T1000 (cell line): Measurements from ENCODE around the gene LSS.
"Not testable (repeated sequence)": the region's sequence is repeated elsewhere in the genome, so short reads cannot be mapped to it uniquely, and the experiment has no call there.

Source experiments
- DNase-seq: peaks from one replicate; lab custom pipeline; 2025; ENCODE audit warnings: mixed read lengths; lab: John Stamatoyannopoulos, UW

The LSS gene

GRCh38 chr21:46170436-46171193 lies 58.0 kb downstream of the LSS start:
- not testable (repeated sequence) for DNase-seq

DNA sequence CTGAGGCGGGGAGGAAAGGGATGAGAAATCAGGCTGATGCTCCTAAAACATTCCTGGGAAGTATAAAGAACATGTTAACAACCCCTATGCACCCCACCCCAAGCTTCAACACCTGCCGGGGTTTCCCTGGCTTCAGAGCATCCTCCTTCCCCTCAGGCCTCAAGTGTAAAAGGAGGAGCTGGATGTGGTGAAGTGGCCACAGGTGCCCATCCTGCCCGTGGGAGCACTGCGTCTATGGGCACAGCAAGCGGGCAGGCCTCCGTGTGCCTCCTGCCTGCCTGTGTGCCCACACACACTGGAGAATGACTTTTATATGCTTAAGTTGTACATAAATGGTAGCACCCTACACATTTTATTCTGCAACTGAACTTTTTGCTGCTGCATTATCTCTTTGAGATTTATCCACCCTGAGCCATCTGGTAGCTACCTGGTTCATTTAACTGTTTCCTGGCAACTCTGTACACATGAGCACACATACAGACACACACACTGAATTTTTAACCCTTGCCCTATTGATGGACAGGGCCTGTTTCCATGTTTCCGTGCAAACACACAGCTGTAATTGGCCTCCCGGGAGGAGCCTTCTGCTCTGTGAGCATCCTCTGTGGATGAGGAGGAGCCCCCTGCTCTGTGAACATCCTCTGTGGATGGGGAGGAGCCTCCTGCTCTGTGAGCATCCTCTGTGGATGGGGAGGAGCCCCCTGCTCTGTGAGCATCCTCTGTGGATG lies 59.8 kb downstream of the LSS start:
- DNase-seq = no peak

GRCh38 chr21:46168238-46168637 lies 60.3 kb downstream of the LSS start:
- no peak for DNase-seq

- no peak for DNase-seq
Observed at GRCh38 chr21:46165098-46165497, 63.5 kb downstream of the LSS start.

GRCh38 chr21:46163380-46163779 lies 65.2 kb downstream of the LSS start:
- no peak for DNase-seq

DNA sequence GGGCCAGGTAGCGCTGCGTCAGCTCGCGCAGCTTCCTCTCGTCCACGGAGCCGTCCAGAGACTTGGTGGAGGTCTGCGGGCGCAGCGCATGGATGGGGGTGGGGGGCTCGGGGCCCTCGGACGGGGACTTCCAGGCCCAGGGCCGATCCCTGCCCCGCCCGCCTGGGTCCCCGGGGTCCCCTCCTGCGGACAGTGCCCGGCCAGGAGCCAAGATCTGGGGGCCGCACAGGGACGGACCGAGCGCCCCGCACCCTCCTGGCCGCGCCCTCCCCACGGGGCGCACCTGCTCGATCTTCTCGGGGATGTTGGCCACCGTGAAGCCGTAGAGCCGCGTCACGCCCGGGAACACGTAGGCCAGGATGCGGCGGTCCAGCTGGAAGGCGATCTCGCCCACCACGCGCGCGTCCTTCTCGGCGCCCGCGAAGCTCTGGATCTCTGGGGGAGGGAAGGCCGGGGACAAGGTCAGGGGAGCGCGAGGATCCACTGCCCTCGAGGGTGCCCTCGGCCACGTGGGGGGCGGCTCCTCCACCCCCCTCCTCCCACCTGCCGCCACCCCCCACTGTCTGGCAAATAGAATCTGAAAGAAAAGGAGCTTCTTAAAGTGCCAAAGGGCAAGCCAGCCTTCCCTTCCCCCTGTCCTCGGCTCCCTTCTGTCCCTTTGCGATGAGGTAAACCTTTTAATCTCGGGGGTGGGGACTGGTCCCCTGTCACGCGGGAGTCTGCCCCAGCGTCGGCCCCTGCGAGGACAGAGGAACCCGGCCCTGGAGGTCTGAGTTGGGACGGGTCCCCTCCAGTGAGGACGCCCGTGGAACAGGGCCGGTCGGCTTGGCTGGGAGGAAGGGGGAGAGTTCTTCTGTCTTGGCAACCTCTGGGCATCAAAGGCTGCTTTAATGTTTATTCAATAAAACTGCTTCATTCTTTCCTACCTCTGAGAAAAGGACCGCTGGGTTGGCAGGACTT lies 66.7 kb downstream of the LSS start:
- DNase-seq = no peak

GRCh38 chr21:46160907-46161632 lies 67.5 kb downstream of the LSS start:
- no peak for DNase-seq

GRCh38 chr21:46160657-46160906 lies 68.0 kb downstream of the LSS start:
- no peak for DNase-seq

DNA sequence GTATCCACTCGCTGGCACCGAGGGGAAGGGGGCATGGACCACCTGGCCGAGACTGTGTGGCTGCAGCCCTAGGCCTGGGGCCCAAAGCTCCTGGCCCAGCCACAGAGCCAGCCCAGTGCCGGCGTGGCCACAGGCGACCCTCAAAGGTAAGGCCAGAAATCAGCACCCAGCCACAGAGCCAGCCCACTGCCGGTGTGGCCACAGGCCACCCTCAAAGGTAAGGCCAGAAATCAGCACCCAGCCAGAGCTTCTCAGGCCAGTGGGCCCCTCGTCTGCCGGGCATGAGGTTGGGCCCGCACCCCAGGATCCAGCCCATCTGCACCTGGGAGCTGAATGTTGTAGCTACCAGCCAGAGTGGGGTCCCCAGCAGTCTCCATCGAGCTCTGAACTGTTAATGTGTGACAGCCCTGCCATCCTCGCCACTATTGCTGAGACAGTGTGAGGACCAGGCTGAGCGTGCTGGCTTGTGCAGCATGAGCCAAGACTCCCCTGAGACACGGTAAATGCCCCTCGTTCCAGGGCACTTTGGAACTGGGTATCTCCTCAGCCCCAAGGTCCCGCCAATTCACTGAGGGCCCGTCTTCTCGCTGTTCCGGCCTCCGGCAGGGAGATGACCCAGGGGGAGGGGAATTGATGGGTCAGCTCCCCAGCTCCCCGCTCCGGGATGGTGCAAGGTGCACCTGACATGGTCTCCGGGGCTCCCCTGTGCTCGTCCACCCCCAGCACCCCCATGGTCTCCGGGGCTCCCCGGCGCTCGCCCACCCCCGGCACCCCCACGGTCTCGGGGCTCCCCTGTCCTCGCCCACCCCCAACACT lies 68.5 kb downstream of the LSS start:
- no peak for DNase-seq

GRCh38 chr21:46159390-46159789 lies 69.2 kb downstream of the LSS start:
- DNase-seq = no peak

DNA sequence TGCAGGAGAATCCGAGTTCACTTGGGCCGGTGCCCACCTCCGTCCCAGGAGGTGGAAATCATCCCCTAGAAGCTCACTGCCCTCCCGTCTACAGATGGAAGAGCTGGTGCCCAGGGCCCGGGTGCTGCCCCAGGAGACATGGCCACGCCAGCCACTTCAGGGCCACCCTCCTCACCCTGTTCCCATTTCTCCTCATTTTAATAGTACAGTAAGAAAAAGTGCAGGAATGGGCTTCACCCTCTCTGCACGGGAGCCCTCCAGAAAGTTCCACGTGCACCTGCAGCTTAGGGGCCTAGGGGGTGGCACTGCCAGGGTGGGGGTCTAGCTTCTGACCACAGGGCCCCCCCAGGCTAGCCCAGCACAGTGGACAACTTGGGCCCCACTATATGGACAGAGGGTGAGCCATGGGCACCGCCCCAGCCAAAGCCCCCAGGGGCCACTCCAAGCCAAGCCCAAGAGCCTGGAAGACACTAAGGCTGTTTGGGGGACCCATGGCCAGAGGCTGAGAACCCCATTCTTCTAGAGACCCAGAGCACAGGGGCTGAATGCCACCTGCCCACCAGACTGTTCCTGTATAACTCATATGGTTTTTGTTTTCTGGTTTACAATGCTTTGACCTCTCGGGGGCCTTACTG lies 69.8 kb downstream of the LSS start:
- DNase-seq = no peak

- DNase-seq = no peak
Observed at GRCh38 chr21:46157987-46158451, 70.6 kb downstream of the LSS start.

DNA sequence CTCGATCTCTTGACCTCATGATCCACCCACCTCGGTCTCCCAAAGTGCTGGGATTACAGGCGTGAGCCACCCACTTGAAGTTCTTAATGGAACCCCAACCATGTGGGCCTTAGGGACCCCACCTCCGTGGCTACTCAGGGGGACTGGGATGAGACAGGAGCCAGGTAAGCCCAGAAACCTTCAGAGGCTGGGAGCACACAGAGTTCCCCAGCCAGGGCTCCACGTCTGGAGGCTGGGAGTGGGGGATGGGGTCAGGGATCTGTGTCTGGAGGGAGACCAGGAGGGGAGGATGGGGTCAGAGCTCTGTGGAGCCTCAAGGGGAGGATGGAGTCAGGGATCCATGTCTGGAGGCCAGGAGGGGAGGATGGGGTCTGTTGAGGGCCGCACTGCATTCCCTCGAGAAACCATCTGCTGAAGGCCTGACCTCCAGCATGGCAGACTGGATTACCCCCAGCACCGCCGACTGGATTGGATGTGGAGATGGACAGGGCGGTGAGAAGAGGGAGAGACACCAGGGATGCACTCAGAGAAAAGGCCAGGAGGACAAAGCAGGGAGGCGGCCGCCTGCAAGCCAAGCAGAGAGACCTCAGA lies 71.1 kb downstream of the LSS start:
- no peak for DNase-seq

- no peak for DNase-seq
Observed at GRCh38 chr21:46156678-46157077, 71.9 kb downstream of the LSS start.

- no peak for DNase-seq
Observed at GRCh38 chr21:46156378-46156645, 72.3 kb downstream of the LSS start.

- DNase-seq = no peak
Observed at GRCh38 chr21:46155514-46156377, 72.8 kb downstream of the LSS start, which contains the start of gene FTCD. FTCD (minus strand) TSS chr21:46155579; CDS start chr21:46155523, 56 bp downstream.

DNA sequence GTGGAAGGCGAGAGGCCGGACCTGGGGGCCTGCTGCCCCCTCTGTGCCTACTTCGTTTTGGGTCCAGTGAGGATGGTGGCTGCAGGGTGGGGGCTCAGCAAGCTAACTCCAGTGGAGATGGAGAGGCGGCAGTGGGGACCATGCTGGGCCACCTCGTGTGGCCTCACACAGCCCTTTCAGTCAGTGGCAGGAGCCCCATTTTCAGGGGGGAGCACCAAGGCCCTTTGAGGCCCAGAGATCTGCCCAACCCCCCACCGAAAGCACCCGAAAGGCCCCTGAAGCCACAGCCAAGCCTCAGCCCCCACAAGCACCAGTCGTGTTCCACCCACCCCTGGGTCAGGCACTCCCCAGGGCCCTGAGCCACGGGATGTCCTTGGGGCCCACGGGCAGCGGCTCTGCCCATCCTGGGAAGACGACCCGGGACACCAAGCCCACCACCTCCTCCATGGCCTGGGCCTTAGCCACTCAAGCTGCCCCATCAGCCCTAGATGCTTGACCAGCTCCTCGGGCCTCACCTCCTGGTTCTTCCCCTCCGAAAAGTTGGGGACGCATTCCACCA lies 73.5 kb downstream of the LSS start:
- no peak for DNase-seq

DNA sequence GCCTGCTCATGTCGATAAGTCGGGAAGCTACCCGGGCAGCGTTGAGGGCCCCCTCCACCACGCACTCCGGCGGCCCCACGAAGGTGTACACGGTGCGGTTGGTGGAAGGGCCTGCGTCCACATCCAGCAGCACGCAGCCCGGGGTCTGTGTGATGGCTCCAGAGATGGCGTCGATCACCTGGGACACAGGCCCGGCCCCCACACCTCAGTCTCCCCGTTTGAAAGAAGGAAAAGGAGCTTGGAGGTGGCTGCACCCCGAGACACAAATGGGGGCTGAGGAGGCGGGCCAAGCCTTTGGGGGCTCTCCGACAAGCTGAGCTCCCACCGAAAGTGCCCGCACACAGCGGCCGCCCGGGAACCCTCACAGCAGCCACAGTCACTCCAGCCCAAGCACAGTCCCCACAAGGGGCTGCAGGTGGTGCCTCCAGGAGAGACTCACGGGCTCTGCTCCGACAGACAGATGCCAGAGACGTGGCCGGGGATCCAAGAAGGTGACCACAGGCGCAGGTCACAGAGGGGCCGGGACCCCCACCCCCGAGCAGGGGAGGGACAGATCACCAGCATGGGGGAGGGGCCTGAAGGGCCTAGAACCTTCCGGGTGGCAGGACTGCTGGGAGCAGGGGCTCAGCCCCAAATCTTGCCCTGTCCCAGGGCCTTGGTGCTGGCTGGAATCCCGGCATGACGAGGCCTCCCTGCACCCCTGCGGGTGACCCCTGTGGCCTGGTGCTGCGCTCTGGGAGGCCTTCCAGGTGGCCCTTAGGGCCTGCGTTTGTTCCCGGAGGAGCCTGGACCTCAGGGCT lies 74.2 kb downstream of the LSS start:
- no peak for DNase-seq
